ENCODE data around the gene TTLL1.

Gene TTLL1

GRCh38 chr22:43014316-43014868, 74.8 kb downstream of the TTLL1 start:
- H3K27me3 ChIP-seq (ENCODE audit: control insufficient read depth, insufficient read depth, low read length): no peaks in the 10 kb centered on the region
- peaks cover 10% of the 10 kb centered on the region for H3K4me1 ChIP-seq
- H3K27ac ChIP-seq: no peak overlapping the region
- no peaks in the 10 kb centered on the region for H3K9me3 ChIP-seq (ENCODE audit: control insufficient read depth, low read length)
- H3K4me2 ChIP-seq (ENCODE audit: low read length): peak overlapping the region; percentile 70
- peak overlapping the region; percentile 76 for H3K4me3 ChIP-seq (ENCODE audit: low read depth, low read length)
- no peaks in the 10 kb centered on the region for H3K36me3 ChIP-seq (ENCODE audit: control insufficient read depth, insufficient read depth, low read length)
- H3K79me2 ChIP-seq: peaks cover 7% of the 10 kb centered on the region
- peak overlapping the region; percentile 53 for H2AFZ ChIP-seq
- no peak overlapping the region for H3K9ac ChIP-seq
- TF ChIP-seq, protein P1, sequence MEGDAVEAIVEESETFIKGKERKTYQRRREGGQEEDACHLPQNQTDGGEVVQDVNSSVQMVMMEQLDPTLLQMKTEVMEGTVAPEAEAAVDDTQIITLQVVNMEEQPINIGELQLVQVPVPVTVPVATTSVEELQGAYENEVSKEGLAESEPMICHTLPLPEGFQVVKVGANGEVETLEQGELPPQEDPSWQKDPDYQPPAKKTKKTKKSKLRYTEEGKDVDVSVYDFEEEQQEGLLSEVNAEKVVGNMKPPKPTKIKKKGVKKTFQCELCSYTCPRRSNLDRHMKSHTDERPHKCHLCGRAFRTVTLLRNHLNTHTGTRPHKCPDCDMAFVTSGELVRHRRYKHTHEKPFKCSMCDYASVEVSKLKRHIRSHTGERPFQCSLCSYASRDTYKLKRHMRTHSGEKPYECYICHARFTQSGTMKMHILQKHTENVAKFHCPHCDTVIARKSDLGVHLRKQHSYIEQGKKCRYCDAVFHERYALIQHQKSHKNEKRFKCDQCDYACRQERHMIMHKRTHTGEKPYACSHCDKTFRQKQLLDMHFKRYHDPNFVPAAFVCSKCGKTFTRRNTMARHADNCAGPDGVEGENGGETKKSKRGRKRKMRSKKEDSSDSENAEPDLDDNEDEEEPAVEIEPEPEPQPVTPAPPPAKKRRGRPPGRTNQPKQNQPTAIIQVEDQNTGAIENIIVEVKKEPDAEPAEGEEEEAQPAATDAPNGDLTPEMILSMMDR (IDR thresholded peaks at IDR 0.05): no peak

- Histone ChIP-seq H3K4me1 (peaks cover 10% of the 10 kb centered on the region), H3K27me3 (ENCODE audit: control insufficient read depth, insufficient read depth, low read length) (no peaks in the 10 kb centered on the region), H3K27ac (no peak overlapping the region), H3K9me3 (ENCODE audit: control insufficient read depth, low read length) (no peaks in the 10 kb centered on the region), H3K9ac (no peak overlapping the region), H3K36me3 (ENCODE audit: control insufficient read depth, insufficient read depth, low read length) (no peaks in the 10 kb centered on the region), H3K4me3 (ENCODE audit: low read depth, low read length) (peak overlapping the region; percentile 76), H3K4me2 (ENCODE audit: low read length) (peak overlapping the region; percentile 70), H3K79me2 (peaks cover 10% of the 10 kb centered on the region), H2AFZ (no peak overlapping the region)
- TF ChIP-seq, protein P1 (IDR thresholded peaks at IDR 0.05): no peak
Measured at GRCh38 chr22:43013355-43014315, 75.6 kb downstream of the TTLL1 start.

DNA sequence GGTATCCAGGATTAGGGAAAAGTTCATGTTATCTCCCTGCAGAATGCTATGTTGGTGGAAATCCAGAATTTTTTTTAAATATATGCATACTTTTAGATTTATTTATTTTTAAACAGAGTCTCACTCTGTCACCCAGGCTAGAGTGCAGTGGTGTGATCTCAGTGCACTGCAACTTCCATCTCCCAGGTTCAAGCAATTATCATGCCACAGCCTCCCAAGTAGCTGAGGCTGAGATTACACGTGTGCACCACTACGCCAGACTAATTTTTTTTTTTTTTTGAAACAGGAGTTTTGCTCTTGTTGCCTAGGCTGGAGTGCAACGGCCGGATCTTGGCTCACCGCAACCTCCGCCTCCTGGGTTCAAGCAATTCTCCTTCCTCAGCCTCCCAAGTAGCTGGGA, 76.8 kb downstream of the TTLL1 start:
- Histone ChIP-seq H2AFZ (no peak overlapping the region), H3K4me3 (ENCODE audit: low read depth, low read length) (no peak overlapping the region), H3K4me2 (ENCODE audit: low read length) (no peak overlapping the region), H3K36me3 (ENCODE audit: control insufficient read depth, insufficient read depth, low read length) (no peaks in the 10 kb centered on the region), H3K9me3 (ENCODE audit: control insufficient read depth, low read length) (no peaks in the 10 kb centered on the region), H3K9ac (no peak overlapping the region), H3K79me2 (peaks cover 14% of the 10 kb centered on the region), H3K4me1 (peaks cover 10% of the 10 kb centered on the region), H3K27me3 (ENCODE audit: control insufficient read depth, insufficient read depth, low read length) (no peaks in the 10 kb centered on the region), H3K27ac (no peak overlapping the region)
- TF ChIP-seq, protein P1 (IDR thresholded peaks at IDR 0.05): no peak

GRCh38 chr22:43011079-43011478, 78.1 kb downstream of the TTLL1 start:
- peak overlapping the region; percentile 23 for H3K4me3 ChIP-seq (ENCODE audit: low read depth, low read length)
- H3K9ac ChIP-seq: no peak overlapping the region
- H3K27me3 ChIP-seq (ENCODE audit: control insufficient read depth, insufficient read depth, low read length): no peaks in the 10 kb centered on the region
- peak overlapping the region; percentile 9 for H3K4me2 ChIP-seq (ENCODE audit: low read length)
- TF ChIP-seq, protein P1 (IDR thresholded peaks at IDR 0.05): no peak
- no peak overlapping the region for H3K27ac ChIP-seq
- H3K36me3 ChIP-seq (ENCODE audit: control insufficient read depth, insufficient read depth, low read length): no peaks in the 10 kb centered on the region
- H3K4me1 ChIP-seq: peaks cover 10% of the 10 kb centered on the region
- no peak overlapping the region for H2AFZ ChIP-seq
- no peaks in the 10 kb centered on the region for H3K9me3 ChIP-seq (ENCODE audit: control insufficient read depth, low read length)
- H3K79me2 ChIP-seq: peaks cover 18% of the 10 kb centered on the region
